Activated naive CD4-positive, alpha-beta T cell treated with anti-CD3 and anti-CD28 coated beads for 36 hours (primary cell): Measurements from ENCODE around the gene SEMA7A. TPM values are rescaled to one million over a fixed set of nuclear protein-coding genes. Genes with fewer than 3 reads are reported as not detected.

Experiments
- CTCF ChIA-PET: fragments of 350-600 bp; sonication (Branson Sonifier 250); formaldehyde crosslinking; loops from one replicate; lab custom pipeline; 2021; ENCODE audit warnings: antibody characterized with exemption; lab: Charles Lee
- DNase-seq: peaks from one replicate; pipeline ENCODE4 v3.0.0-alpha.2; 2020
- H3K27ac Mint-ChIP-seq: one replicate; pipeline ENCODE4 v1.8.0; 2021; ENCODE audit warnings: mild to moderate bottlenecking, mixed read lengths
- H3K27me3 Mint-ChIP-seq: one replicate; pipeline ENCODE4 v1.8.0; 2021; ENCODE audit warnings: low read depth, mixed read lengths
- H3K36me3 Mint-ChIP-seq: one replicate; pipeline ENCODE4 v1.8.0; 2021; ENCODE audit warnings: low read depth, mixed read lengths
- H3K4me1 Mint-ChIP-seq: one replicate; pipeline ENCODE4 v1.8.0; 2021; ENCODE audit warnings: low read depth, mixed read lengths
- H3K4me3 Mint-ChIP-seq: one replicate; pipeline ENCODE4 v1.8.0; 2021; ENCODE audit warnings: mild to moderate bottlenecking, moderate library complexity, mixed read lengths
- H3K9me3 Mint-ChIP-seq: one replicate; pipeline ENCODE4 v1.8.0; 2021; ENCODE audit warnings: mixed read lengths
- intact Hi-C: fragments of 100-400 bp; cut with micrococcal nuclease; formaldehyde crosslinking; loops from one replicate; pipeline ENCODE4 v1.15.1; 2023
- total RNA-seq, 2 experiments: library from RNA; stranded (reverse); gene quantifications; one replicate each; pipeline ENCODE4 v1.2.3, GENCODE V29; 2021

The SEMA7A gene
- total RNA-seq, 2 experiments from 2014 or later: 45.7 to 46.9 TPM

GRCh38 chr15:74400313-74400860 is 33.4 kb downstream of the SEMA7A start:
- CTCF ChIA-PET: interaction anchor here (0.6 to 6.2 kb wide), 5 partner anchors 15 to 61 kb away, joined by 3 to 28 read pairs (median 3); no protein-coding TSS in a partner anchor
- intact Hi-C loops: loop anchor here (1.0 to 5.0 kb wide), 3 partner anchors 16 to 1050 kb away; partner anchors contain the start of genes PML, SIN3A and STOML1
- H3K4me1 Mint-ChIP-seq: peaks cover 87% of the 10 kb centered on the region
- peak overlapping the region; percentile 36 for H3K4me3 Mint-ChIP-seq
- H3K27ac Mint-ChIP-seq: peak overlapping the region; percentile 87
- H3K27me3 Mint-ChIP-seq: no peaks in the 10 kb centered on the region
- DNase-seq: peak; percentile 68
- H3K9me3 Mint-ChIP-seq: no peaks in the 10 kb centered on the region
- peaks cover 3% of the 10 kb centered on the region for H3K36me3 Mint-ChIP-seq

GRCh38 chr15:74399511-74400312 is 34.0 kb downstream of the SEMA7A start:
- Mint-ChIP-seq H3K27ac (peak overlapping the region; percentile 87), H3K4me3 (peak overlapping the region; percentile 36), H3K4me1 (peaks cover 90% of the 10 kb centered on the region), H3K9me3 (no peaks in the 10 kb centered on the region), H3K36me3 (peaks cover 3% of the 10 kb centered on the region), H3K27me3 (no peaks in the 10 kb centered on the region)
- intact Hi-C loops: loop anchor here (1.0 to 5.0 kb wide), 3 partner anchors 15 to 1051 kb away; partner anchors contain the start of genes PML, SIN3A and STOML1
- peak; percentile 83 for DNase-seq
- CTCF ChIA-PET: interaction anchor here (0.6 to 6.2 kb wide), 6 partner anchors 15 to 62 kb away, joined by 3 to 28 read pairs (median 4); no protein-coding TSS in a partner anchor

GRCh38 chr15:74399100-74399499 is 34.7 kb downstream of the SEMA7A start:
- Mint-ChIP-seq H3K4me1 (peaks cover 90% of the 10 kb centered on the region), H3K4me3 (no peak overlapping the region), H3K27ac (peak overlapping the region; percentile 87), H3K9me3 (no peaks in the 10 kb centered on the region), H3K36me3 (no peaks in the 10 kb centered on the region), H3K27me3 (no peaks in the 10 kb centered on the region)
- intact Hi-C loops: no loop called here
- CTCF ChIA-PET: interaction anchor here (1.3 to 6.2 kb wide), 3 partner anchors 14 to 23 kb away, joined by 4 to 28 read pairs (median 4); no protein-coding TSS in a partner anchor
- no peak for DNase-seq

- peaks cover 89% of the 10 kb centered on the region for H3K4me1 Mint-ChIP-seq
- peak overlapping the region; percentile 87 for H3K27ac Mint-ChIP-seq
- no peaks in the 10 kb centered on the region for H3K9me3 Mint-ChIP-seq
- intact Hi-C loops: no loop called here
- peak; percentile 18 for DNase-seq
- no peaks in the 10 kb centered on the region for H3K36me3 Mint-ChIP-seq
- no peak overlapping the region for H3K4me3 Mint-ChIP-seq
- CTCF ChIA-PET: interaction anchor here (1.0 to 6.2 kb wide), 3 partner anchors 9 to 22 kb away, joined by 3 to 28 read pairs (median 4); no protein-coding TSS in a partner anchor
- no peaks in the 10 kb centered on the region for H3K27me3 Mint-ChIP-seq
Measured at GRCh38 chr15:74398183-74398582, 35.6 kb downstream of the SEMA7A start.

GRCh38 chr15:74397239-74398068 is 36.3 kb downstream of the SEMA7A start:
- Mint-ChIP-seq H3K27me3 (no peaks in the 10 kb centered on the region), H3K4me1 (peaks cover 89% of the 10 kb centered on the region)
- intact Hi-C loops: no loop called here

GRCh38 chr15:74396445-74397238 is 37.1 kb downstream of the SEMA7A start:
- peak; percentile 83 for DNase-seq
- no peaks in the 10 kb centered on the region for H3K36me3 Mint-ChIP-seq
- H3K27ac Mint-ChIP-seq: peak overlapping the region; percentile 87
- intact Hi-C loops: no loop called here
- H3K4me3 Mint-ChIP-seq: peak overlapping the region; percentile 41
- H3K9me3 Mint-ChIP-seq: no peaks in the 10 kb centered on the region
- peaks cover 89% of the 10 kb centered on the region for H3K4me1 Mint-ChIP-seq
- CTCF ChIA-PET: interaction anchor here (0.9 to 1.6 kb wide), 5 partner anchors 12 to 76 kb away, joined by 3 to 5 read pairs (median 3); no protein-coding TSS in a partner anchor
- H3K27me3 Mint-ChIP-seq: no peaks in the 10 kb centered on the region

More at GRCh38 chr15:74397239-74398068, 36.3 kb downstream of the SEMA7A start:
- peak overlapping the region; percentile 87 for H3K27ac Mint-ChIP-seq
- no peak overlapping the region for H3K4me3 Mint-ChIP-seq
- no peaks in the 10 kb centered on the region for H3K9me3 Mint-ChIP-seq
- no peaks in the 10 kb centered on the region for H3K36me3 Mint-ChIP-seq
- no peak for DNase-seq
- CTCF ChIA-PET: interaction anchor here (0.6 to 1.6 kb wide), 4 partner anchors 9 to 42 kb away, joined by 3 to 5 read pairs (median 3); no protein-coding TSS in a partner anchor

- no peak overlapping the region for H3K4me3 Mint-ChIP-seq
- H3K27me3 Mint-ChIP-seq: no peaks in the 10 kb centered on the region
- peak overlapping the region; percentile 87 for H3K27ac Mint-ChIP-seq
- intact Hi-C loops: no loop called here
- no peak for DNase-seq
- H3K4me1 Mint-ChIP-seq: peaks cover 89% of the 10 kb centered on the region
- no peaks in the 10 kb centered on the region for H3K36me3 Mint-ChIP-seq
- no peaks in the 10 kb centered on the region for H3K9me3 Mint-ChIP-seq
- CTCF ChIA-PET: interaction anchor here (0.9 to 1.6 kb wide), 5 partner anchors 11 to 75 kb away, joined by 3 to 5 read pairs (median 3); no protein-coding TSS in a partner anchor
Measured at GRCh38 chr15:74396146-74396438, 37.7 kb downstream of the SEMA7A start.

- intact Hi-C loops: no loop called here
- Mint-ChIP-seq H3K36me3 (no peaks in the 10 kb centered on the region), H3K4me1 (peaks cover 89% of the 10 kb centered on the region), H3K4me3 (no peak overlapping the region), H3K9me3 (no peaks in the 10 kb centered on the region), H3K27ac (peak overlapping the region; percentile 87), H3K27me3 (no peaks in the 10 kb centered on the region)
- DNase-seq: no peak
- CTCF ChIA-PET: interaction anchor here (0.9 to 1.6 kb wide), 5 partner anchors 10 to 75 kb away, joined by 3 to 5 read pairs (median 3); no protein-coding TSS in a partner anchor
Measured at GRCh38 chr15:74395319-74396145, 38.2 kb downstream of the SEMA7A start.

GRCh38 chr15:74394090-74394846 is 39.5 kb downstream of the SEMA7A start:
- intact Hi-C loops: no loop called here
- H3K9me3 Mint-ChIP-seq: no peaks in the 10 kb centered on the region
- peaks cover 80% of the 10 kb centered on the region for H3K4me1 Mint-ChIP-seq
- no peaks in the 10 kb centered on the region for H3K36me3 Mint-ChIP-seq
- peak overlapping the region; percentile 1 for H3K27ac Mint-ChIP-seq
- CTCF ChIA-PET: interaction anchor here (0.8 to 1.7 kb wide), 3 partner anchors 9 to 12 kb away, joined by 3 to 4 read pairs (median 3); no protein-coding TSS in a partner anchor
- no peaks in the 10 kb centered on the region for H3K27me3 Mint-ChIP-seq
- H3K4me3 Mint-ChIP-seq: no peak overlapping the region
- no peak for DNase-seq

- no peak for DNase-seq
- peaks cover 73% of the 10 kb centered on the region for H3K4me1 Mint-ChIP-seq
- no peaks in the 10 kb centered on the region for H3K9me3 Mint-ChIP-seq
- no peak overlapping the region for H3K27ac Mint-ChIP-seq
- H3K27me3 Mint-ChIP-seq: no peaks in the 10 kb centered on the region
- H3K4me3 Mint-ChIP-seq: no peak overlapping the region
- intact Hi-C loops: no loop called here
- H3K36me3 Mint-ChIP-seq: no peaks in the 10 kb centered on the region
- CTCF ChIA-PET: interaction anchor here (1.7 kb wide), 1 partner anchor 11 kb away, joined by 4 read pairs; no protein-coding TSS in a partner anchor
Measured at GRCh38 chr15:74393423-74393822, 40.3 kb downstream of the SEMA7A start.
